ENCODE measurements around the gene CD9.

GRCh38 chr12:6224550-6224949 lies 24.4 kb downstream of the CD9 start:
- TF ChIP-seq CTCF (IDR thresholded peaks at IDR 0.05) (no peak), POLR2A (IDR thresholded peaks at IDR 0.05) (no peak)
